GM12865 (cell line): ENCODE results near the gene TNS3.

Experiments used
- DNase-seq: peaks from one replicate; pipeline ENCODE4 v3.0.0; 2010; ENCODE audit warnings: low read depth
- H3K4me3 ChIP-seq: 2 replicates; pipeline ENCODE4 v1.5.1; 2011; ENCODE audit warnings: mild to moderate bottlenecking, low read depth, low read length, control low read depth
- CTCF ChIP-seq: IDR thresholded peaks from 2 replicates; pipeline ENCODE4 v1.5.1; 2011; ENCODE audit warnings: low read length, control low read depth, low read depth, inconsistent platforms; ENCODE audit not compliant: insufficient read depth; ENCODE audit errors: missing control alignments

The TNS3 gene

DNA sequence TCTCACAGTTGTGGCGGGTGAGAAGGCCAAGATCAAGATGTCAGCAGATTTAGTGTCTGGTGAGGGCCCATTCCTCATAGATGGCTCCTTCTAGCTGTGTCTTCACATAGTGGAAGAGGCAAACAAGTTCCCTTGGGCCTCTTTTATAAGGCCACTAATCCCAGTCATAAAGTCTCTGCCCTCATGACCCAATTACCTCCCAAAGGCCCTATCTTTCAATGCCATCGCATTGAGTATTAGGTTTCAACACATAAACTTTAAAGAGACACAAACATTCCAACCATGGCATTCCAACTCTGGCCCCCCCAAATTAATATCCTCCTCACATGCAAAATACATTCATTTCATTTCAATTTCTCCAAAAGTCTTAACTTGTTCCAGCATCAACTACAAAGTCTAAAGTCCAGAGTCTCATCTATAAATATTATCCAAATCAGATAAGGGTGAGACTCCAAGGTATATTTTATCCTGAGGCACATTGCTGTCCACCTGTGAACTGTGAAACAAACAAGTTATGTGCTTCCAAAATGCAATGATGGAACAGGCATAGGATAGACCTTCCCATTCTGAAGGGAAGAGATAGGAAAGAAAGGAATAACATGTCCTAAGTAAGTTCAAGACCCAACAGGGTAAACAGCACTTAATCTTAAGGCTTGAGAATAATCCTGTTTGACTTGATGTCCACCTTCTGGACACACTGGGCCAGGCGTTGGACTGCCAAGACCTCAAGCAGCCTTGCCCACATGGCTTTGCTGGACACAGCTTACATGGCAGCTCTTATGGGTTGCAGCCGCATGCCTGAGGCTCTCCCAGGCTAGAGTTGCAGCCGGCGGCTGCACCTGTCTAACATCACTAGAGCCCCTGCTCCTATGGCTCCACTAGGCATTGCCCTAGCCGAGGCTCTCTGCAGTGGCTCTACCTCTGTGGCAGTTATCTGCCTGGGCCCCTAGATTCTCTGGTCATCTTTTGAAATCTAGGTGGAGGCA, 312.8 kb downstream of the TNS3 start:
- no peak for DNase-seq
- H3K4me3 ChIP-seq, result no peak overlapping the region
- no peak for TF ChIP-seq CTCF

GRCh38 chr7:47267346-47267745, 314.6 kb downstream of the TNS3 start:
- no peak for DNase-seq
- no peak overlapping the region for H3K4me3 ChIP-seq
- TF ChIP-seq CTCF, result no peak

DNA sequence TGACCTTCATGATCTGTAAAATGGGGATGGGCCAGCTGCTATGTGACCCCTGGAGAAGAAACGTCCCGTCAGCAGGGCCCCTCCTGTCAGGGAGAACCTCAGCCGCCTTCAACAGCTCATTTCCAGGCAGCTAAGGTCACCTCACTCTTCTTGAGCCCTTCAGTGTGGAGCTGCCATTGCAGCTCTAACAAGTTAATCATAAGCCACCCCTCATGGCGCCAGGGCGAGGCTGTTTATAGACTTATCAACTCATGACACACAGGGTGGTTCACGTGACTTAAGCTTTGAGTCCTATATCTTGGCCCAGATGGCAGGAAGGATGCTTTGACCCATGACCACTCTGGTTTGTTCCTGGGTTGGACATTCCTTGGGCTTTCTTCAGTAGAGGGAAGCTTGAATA, 315.1 kb downstream of the TNS3 start:
- DNase-seq, result no peak
- no peak overlapping the region for H3K4me3 ChIP-seq
- TF ChIP-seq CTCF, result no peak

DNA sequence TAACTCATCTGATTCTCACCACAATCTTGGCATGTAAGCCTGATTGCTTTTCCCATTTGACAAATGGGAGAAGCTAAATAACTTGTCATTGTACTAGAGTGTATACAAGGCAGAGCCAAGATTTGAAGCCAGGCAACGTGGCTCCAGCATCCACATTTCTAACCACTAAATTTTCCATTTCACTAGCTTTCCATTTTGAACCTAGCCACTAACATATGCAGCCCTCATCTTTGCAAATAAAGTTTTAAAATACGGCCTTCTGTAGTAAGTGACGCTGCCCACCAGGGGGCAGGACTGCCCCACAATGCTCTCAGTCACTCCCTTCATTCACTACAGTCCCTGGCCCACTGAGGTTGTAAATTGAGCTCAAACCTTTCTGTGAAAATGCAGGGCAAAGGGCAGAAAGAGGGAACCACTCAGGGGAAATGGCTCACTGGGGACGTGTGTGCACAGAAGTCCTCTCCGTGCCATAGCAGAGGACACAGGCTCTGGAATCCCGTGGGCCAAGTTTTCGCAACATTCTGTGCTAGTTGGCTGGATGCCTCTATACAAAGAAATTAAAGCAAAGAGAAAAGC, 315.7 kb downstream of the TNS3 start:
- peak; percentile 79 for TF ChIP-seq CTCF

GRCh38 chr7:47265621-47266020, 316.3 kb downstream of the TNS3 start:
- no peak for DNase-seq
- no peak overlapping the region for H3K4me3 ChIP-seq
- TF ChIP-seq CTCF, result no peak

More for the DNA sequence above, 315.7 kb downstream of the TNS3 start:
- no peak overlapping the region for H3K4me3 ChIP-seq
- peak; percentile 56 for DNase-seq

GRCh38 chr7:47264021-47264651, 317.8 kb downstream of the TNS3 start:
- H3K4me3 ChIP-seq, result no peak overlapping the region
- no peak for TF ChIP-seq CTCF
- DNase-seq, result no peak
